HG02588 (cell line): ENCODE data around the gene TMEM81.

ENCODE experiments used
- ATAC-seq: cut with Tn5 transposase; IDR thresholded peaks from one replicate; pipeline ENCODE4 v1.9.1; 2021; ENCODE audit warnings: mild to moderate bottlenecking, moderate library complexity; ENCODE audit not compliant: unreplicated experiment

Gene TMEM81

GRCh38 chr1:205084360-205084759 is at the start of gene TMEM81:
Gene TMEM81 (minus strand): TSS chr1:205084460. CDS start chr1:205084320, 140 bp downstream.
- no peak for ATAC-seq

GRCh38 chr1:205133287-205133686 is 49.0 kb upstream of the TMEM81 start:
- no peak for ATAC-seq

DNA sequence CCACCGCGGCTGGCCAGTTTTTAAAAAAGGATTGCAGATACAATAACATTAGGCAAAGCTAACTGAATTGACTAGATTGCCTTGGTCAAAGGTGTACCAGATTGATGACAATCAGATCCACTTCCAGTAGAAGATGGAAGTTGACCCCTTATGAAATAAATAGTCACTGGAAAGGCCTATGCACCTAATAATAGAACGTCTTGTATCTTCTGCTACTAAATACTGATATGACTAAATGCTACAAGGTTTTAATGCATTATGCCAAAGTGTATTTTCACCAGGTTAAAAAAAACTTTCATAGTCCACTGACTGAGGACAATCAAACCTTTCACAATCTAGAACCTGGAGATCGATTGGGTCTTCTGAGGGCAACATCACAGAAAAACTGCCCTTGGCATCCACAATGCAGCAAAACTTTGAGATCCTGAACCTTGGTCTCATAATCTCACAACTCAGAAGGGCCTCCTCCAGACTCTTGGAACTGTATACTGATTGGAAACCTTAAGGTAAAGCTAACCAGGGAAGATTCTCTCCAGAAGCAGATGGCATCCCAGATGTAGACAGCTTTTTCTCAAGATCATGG is 45.3 kb upstream of the TMEM81 start:
- ATAC-seq: no peak

DNA sequence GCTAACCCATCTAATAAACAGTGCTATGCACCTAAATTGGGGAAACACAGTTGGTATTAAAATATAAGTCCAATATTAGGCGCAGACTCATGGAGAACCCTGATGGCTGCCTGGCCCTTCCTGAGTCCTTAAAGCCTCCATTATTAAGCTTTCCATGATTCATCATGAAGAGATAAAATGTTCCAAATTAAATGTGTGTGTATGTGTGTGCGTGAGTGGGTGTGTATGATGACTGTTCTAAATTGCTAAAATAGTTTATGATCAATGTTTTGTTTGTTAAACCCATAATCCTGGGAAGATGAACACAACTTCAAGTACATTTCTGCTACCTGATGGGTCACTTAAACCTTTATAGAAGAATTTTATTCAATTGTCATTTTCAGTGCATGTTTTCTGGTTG is 43.8 kb upstream of the TMEM81 start:
- ATAC-seq: no peak

GRCh38 chr1:205127646-205128045 is 43.4 kb upstream of the TMEM81 start:
- no peak for ATAC-seq

GRCh38 chr1:205124726-205125125 is 40.5 kb upstream of the TMEM81 start:
- no peak for ATAC-seq

DNA sequence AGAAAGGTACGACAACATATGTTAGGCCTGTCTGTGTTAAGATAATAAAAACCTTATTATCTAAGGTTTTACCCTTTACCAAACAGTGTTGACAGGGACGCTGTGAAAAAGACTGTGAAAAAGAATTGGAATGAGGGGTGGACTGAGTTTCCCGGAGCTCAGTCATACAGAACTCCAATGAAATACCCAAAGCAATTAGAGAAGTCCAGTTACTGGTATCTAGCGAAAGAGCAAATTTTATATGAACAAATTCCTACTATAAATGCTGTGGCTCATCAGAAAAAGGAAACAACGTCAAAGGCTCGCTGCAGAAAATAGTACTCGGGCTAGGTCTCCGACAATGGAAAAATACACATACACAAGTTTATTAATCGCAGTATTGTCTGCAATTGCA is 38.2 kb upstream of the TMEM81 start:
- ATAC-seq: peak; percentile 5

- peak; percentile 94 for ATAC-seq
Observed at GRCh38 chr1:205121660-205122488, 37.6 kb upstream of the TMEM81 start, which contains the start of gene RBBP5. Gene RBBP5 (minus strand): TSS chr1:205121978. CDS start chr1:205121873, 105 bp downstream.

GRCh38 chr1:205118752-205119151 is 34.5 kb upstream of the TMEM81 start:
- no peak for ATAC-seq

- ATAC-seq: no peak
Observed at GRCh38 chr1:205111354-205111753, 27.1 kb upstream of the TMEM81 start.

DNA sequence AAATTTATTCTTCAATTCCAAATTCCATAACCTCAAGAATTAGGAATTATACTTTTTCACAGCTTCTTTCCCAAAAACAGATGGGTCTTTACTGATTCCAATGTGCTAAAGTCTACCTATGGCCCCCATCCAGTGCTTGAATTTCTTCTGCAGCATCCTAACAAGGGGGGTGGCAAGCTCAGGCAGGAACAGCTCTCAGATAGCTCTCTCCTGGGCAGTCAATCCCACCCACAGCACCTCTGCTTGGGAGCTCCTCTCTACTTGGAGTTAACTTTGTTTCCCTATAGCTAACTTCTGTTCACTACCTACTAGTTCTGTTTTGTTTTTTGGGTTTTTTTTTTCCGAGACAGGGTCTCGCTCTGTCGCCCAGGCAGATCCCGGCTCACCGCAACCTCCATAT is 25.5 kb upstream of the TMEM81 start:
- no peak for ATAC-seq

GRCh38 chr1:205109269-205109668 is 25.0 kb upstream of the TMEM81 start:
- ATAC-seq: no peak

- ATAC-seq: no peak
Observed at GRCh38 chr1:205108464-205108863, 24.2 kb upstream of the TMEM81 start.

- ATAC-seq: no peak
Observed at GRCh38 chr1:205107327-205107726, 23.1 kb upstream of the TMEM81 start.

GRCh38 chr1:205102404-205102803 is 18.1 kb upstream of the TMEM81 start:
- no peak for ATAC-seq

DNA sequence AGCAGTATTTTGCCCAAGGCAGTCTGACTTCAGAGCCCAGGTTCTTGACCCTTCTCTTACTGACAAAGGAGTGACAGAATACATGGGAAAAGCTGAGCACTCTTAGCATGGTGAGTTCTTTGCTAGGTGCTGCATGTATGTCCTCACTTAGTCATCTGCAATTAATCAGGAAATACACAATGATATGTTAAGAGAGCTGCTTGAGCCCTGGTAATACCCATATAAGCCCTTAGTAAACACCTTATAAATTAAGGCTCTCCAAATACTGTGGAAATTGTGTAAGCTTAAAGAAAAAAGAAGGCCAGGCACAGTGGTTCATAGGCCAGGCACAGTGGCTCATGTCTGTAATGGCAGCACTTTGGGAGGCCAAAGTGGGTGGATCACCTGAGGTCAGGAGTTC is 14.0 kb upstream of the TMEM81 start:
- ATAC-seq: no peak

GRCh38 chr1:205095422-205095821 is 11.2 kb upstream of the TMEM81 start:
- ATAC-seq: no peak

DNA sequence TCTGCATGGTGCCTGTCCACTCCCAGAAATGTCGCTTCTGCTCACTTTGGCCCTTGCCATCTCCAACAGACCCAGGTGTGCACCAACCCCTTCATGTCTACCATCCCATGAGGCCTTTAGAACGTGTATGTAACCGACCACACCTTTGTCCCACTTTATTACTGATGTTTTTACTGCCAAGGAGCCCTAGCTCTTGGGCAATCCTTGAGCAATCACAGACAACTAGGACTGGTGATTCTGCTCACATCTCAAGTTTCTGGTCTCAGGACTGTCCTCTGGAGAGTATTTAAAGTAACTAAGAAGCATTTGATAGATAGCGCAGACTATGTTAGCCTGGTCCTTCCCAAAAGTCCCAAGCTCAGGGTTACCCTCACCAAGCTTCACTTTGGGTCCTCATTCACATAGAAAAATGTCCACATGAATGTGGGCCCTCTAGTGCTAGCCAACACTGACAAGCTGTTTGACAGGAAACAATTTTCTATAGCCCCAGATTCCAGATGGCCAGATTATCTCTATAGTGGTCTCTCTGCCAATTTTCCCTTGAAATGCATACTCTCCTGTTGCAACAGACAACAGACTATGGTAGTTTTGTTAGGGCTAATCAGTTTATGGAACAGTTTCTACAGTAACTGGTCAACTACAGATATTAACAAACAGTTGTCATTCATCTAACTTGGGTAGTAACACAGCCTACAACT is 6.9 kb upstream of the TMEM81 start:
- no peak for ATAC-seq

DNA sequence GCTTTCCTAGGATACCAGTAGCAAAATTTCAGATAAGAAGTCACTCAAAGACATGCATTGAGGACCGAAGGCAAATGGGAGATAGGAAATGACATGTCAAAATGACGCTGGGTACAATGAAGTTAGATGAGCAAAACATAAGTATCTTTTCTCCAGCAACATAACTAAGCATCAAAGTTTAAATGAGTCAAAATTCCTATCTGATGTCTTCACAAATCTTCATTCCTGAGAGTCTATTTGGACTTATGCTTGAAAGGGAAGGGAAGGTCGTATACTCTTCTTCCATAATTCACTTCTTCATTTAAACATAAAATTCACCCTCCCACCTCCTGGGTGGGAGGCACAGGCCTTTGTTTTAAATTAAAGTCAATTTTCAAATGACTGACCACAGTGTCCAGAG is 4.1 kb upstream of the TMEM81 start:
- no peak for ATAC-seq

- no peak for ATAC-seq
Observed at GRCh38 chr1:205082431-205082830, 1.8 kb downstream of the TMEM81 start.

DNA sequence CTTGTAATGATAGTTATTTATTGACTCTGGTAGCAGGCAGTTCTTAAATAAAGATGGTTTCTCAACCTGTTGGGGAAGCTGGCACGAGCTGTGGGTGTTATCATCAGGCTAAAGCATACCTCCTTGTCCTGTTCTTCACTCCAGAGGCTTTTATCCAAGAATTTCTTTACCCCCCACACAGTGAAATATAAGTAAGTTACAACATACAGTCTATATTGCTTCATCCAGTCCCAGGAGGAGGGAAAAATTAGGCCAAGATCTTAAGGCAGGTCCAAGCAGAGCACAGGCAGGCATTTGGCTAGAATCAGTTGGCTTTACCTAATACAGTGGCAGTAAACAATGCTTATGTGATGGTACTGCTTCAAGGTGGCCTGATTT is 6.3 kb downstream of the TMEM81 start:
- ATAC-seq: no peak
